SKM-1 (cell line): ENCODE results near the gene ALPK1.
"Not testable (repeated sequence)": the region's sequence is repeated elsewhere in the genome, so short reads cannot be mapped to it uniquely, and the experiment has no call there.

ENCODE experiments used
- DNase-seq: peaks from one replicate; lab custom pipeline; 2025; ENCODE audit not compliant: unreplicated experiment; lab: John Stamatoyannopoulos, UW

ALPK1 gene

DNA sequence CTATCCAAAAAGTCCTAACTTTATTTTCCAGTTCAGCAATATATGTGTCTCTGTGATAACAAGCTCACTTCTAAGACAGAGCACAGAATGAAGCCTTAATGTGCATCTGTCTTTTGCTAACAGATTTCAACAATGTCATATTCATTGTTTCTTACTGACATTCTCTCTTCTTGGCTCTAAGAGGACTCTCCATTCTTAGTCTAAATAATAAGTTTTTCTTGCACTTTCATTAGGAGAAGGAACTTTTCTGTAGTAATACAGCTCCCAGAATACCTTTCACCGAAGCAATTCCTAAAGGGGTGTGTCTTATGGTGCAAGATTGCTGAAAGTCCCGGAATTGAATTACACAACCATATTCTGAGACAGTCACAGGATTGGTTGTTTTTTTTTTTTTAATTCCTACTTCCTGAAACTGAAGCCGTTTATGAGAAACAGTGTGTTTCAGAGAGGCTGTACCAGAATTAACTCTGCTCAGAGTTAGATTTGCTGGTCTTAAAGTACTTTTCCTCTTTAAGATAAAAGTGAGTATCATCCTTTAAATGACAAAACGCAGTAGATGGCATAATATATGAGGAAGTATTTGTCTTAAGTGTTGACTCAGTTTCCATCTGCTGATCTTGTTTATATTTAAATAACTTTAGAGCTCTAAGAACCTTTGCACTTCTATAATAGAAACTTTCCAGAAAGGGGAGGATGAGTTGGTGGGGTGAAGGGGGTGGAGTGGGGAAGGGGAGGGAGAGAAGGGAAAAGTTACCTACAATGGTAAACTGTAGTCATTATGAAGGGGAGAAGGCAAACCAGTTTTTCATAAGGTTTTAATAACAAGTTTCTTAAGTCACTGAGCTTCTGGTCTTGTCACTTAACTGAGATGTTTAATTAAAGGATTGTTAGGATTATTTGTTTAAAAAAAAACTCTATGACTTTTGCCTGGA is at the start of gene ALPK1:
Gene ALPK1 (plus strand): TSS at position 421 of the 932 bp plus-strand sequence.
- DNase-seq, result peak; percentile 87

- DNase-seq, result no peak
Measured at GRCh38 chr4:112251019-112251643, 46.0 kb upstream of the ALPK1 start.

DNA sequence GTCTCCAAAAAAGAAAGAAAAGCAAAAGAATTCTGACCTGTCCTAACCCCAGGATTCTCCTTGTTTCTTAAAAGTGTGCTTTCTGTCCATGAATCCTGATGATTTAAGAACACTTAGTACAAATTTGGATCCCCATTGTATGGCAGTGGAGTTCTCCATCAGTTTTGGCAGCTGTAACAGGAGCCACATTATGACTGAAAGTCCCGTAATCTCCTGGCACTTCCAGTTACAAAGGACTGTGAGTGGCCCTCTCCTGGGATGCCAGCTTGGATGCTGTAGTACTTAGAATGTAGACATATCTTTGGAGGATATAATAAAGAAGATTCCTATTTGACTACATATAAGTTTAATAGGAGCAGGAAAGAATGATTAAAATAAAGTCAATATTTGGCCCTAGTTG is 44.9 kb upstream of the ALPK1 start:
- no peak for DNase-seq

- peak; percentile 33 for DNase-seq
Measured at GRCh38 chr4:112253382-112254000, 43.7 kb upstream of the ALPK1 start.

- no peak for DNase-seq
Measured at GRCh38 chr4:112257098-112257497, 40.1 kb upstream of the ALPK1 start.

DNA sequence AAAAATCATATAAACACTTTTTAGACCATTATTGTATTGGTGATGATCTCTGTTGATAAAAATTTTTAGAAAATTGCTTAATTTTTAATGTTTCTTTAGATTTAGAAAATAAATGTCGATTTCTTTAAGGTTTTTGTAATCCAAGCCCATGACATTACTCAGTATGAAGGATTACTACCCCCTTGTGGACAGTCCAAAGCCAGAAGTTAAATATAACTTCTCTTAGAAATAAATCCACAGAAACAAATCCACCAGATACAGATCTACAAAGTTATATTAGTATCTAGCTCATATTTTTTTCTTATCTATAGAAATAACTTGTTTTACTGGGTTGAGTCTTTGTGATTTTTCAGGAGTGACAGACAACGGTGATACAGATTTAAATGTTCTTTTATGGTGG is 30.3 kb upstream of the ALPK1 start:
- DNase-seq, result no peak

- DNase-seq, result no peak
Measured at GRCh38 chr4:112270051-112270450, 27.1 kb upstream of the ALPK1 start.

- no peak for DNase-seq
Measured at GRCh38 chr4:112270640-112271421, 26.3 kb upstream of the ALPK1 start.

GRCh38 chr4:112272292-112272691 is 24.9 kb upstream of the ALPK1 start:
- DNase-seq, result no peak

DNA sequence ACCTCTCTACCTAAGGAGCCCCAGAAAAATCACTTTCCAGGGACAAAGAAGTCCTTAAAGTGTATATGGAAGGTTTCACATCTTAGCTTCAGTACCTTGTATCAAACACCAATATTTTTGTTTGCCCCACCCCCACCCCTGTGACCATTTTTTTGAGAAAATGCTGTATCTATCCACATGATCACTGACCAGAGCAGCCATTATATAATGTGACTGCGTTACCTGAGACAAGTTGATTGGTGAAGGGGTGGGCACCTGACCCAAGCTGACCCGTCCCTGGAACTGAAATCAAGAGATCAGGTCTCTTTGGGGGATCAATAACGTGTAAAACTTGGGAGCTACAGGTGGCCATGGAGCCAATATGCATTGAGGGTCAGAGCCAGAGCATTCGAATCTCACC is 22.2 kb upstream of the ALPK1 start:
- DNase-seq, result no peak

- no peak for DNase-seq
Measured at GRCh38 chr4:112276113-112276512, 21.1 kb upstream of the ALPK1 start.

GRCh38 chr4:112277220-112277619 is 19.9 kb upstream of the ALPK1 start:
- no peak for DNase-seq

DNA sequence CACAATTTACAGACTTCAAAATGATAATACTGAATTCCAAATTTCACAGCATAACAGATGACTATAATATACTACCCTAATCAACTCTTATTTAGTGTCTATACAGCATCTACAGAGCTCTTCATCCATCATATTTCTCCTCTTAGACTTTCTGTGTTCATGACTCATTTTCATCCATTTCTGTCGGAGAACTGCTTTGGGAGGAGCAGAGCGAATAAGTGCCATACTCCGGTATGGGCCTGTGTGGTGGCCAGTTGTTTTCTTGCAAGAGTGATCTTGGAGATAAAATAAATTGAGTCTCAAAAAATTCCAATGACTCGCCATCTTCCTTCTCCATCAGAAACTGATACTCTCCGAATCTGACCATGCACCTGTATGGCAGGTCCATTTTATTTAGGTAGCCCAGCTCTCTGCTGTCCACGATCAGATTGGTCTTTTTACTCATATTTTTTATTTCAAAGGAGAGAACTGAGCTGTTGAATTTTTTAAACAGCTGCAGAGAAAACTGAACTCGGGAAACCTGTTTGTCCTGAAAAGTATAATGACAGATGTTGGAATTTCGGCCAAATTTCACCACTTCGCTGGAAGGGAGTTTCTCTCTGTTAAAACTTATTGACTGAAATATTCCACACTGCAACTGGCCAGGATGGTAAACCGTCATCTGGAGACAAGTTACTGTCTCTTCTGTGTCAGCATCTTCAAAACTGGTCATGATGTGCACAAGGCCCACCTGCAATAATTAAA is 19.3 kb upstream of the ALPK1 start:
- DNase-seq, result no peak

- DNase-seq, result no peak
Measured at GRCh38 chr4:112279025-112279881, 17.9 kb upstream of the ALPK1 start.

DNA sequence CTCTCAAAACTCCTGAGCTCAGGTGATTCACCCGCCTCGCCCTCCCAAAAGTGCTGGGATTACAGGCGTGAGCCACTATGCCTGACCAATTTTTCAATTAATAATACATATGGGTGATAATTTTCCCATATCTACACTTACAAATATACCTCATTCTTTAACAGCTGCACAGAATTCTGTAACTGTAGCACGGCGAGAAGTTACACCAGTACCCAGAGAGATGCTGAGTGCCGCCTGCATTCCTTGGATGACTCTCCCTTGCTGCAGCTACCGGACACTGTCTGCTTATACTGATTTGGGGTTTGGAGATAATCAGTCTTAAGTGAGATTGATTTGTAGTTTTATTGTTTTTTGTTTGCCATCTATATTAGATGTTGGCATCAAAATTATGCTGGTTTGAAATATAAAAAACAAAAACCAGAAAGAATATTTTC is 17.3 kb upstream of the ALPK1 start:
- DNase-seq, result no peak

DNA sequence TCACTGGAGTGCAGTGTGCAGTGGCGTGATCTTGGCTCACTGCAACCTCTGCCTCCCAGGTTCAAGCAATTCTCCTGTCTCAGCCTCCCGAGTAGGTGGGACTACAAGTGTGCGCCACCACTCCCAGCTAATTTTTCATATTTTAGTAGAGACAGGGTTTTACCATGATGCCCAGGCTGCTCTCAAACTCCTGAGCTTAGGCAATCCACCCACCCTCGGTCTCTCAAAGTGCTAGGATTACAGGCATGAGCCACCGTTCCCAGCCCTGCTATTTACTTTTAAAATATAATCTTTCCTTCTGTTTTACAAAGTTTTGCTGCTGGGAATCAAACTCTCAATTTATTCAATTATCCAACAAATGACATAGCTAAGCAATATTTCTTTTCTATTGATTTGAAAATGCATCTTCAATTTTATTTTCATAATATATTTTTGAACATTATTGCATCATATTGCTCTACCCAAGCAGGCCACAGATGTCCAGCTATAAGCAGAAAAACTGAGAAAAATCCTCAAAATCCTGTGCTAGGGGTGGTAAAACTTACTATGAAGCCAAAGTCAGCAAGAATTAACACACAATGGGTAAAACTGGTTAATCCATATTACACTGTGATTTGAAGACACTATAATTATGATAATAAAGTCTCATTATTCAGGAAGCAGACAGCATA is 16.6 kb upstream of the ALPK1 start:
- DNase-seq, result no peak

- not testable (repeated sequence) for DNase-seq
Measured at GRCh38 chr4:112281895-112282398, 15.2 kb upstream of the ALPK1 start.

DNA sequence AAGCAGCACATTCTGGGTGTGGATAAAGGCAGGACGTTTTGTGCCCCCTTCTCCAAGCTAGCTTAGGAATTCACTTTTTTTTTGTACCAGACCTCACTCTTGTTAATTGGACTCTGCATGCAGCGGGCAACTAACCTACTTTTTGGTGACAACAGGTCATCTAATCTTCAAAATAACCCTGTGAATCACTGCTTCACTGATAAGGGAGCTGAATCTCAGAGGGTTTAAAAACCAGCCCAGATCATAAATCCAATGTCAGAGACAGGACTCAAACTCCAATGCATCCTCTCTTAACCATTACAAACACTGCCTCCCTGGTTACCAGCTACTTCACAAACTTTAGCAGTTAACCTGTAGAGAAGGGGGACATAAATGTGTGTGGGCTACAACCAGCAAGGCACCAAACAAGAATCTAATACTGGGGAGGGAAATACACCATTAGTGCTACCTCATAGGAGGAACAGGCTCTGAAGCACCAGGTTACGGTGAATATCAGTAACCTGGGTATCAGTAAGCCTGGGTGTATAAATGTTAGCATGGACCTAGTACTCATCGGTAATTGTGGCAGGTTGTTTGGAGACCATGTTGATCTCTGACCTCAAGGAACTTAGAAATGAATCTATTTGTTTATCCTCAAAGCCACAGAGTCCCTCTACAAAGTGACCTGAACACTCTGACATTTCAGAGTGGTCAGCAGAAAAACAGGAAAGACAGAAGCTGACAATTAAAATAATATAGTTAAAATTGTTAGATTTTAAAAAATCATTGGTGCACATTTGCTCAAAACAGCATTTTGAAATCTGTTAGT is 14.1 kb upstream of the ALPK1 start:
- DNase-seq, result no peak
